ENCODE measurements around the gene RPL29.

Gene RPL29

GRCh38 chr3:52032702-52033408, 37.2 kb upstream of the RPL29 start:
- TF ChIP-seq ZFX (IDR thresholded peaks at IDR 0.05; ENCODE audit: borderline replicate concordance) (no peak), CTCF (IDR thresholded peaks at IDR 0.05) (no peak)
- H3K27ac ChIP-seq: no peak overlapping the region

GRCh38 chr3:52031896-52032295, 36.2 kb upstream of the RPL29 start:
- H3K27ac ChIP-seq: no peak overlapping the region
- no peak for TF ChIP-seq ZFX (IDR thresholded peaks at IDR 0.05; ENCODE audit: borderline replicate concordance)
- TF ChIP-seq CTCF (IDR thresholded peaks at IDR 0.05): no peak

GRCh38 chr3:52030714-52031310, 35.1 kb upstream of the RPL29 start:
- no peak for TF ChIP-seq CTCF (IDR thresholded peaks at IDR 0.05)
- no peak for TF ChIP-seq ZFX (IDR thresholded peaks at IDR 0.05; ENCODE audit: borderline replicate concordance)
- H3K27ac ChIP-seq: no peak overlapping the region

GRCh38 chr3:52029535-52029934, 33.8 kb upstream of the RPL29 start:
- TF ChIP-seq ZFX (IDR thresholded peaks at IDR 0.05; ENCODE audit: borderline replicate concordance) (no peak), CTCF (IDR thresholded peaks at IDR 0.05) (no peak)
- H3K27ac ChIP-seq: no peak overlapping the region

- TF ChIP-seq ZFX (IDR thresholded peaks at IDR 0.05; ENCODE audit: borderline replicate concordance) (no peak), CTCF (IDR thresholded peaks at IDR 0.05) (no peak)
- no peak overlapping the region for H3K27ac ChIP-seq
Observed at GRCh38 chr3:52029053-52029452, 33.4 kb upstream of the RPL29 start.

GRCh38 chr3:52028572-52028971, 32.9 kb upstream of the RPL29 start:
- no peak overlapping the region for H3K27ac ChIP-seq
- TF ChIP-seq ZFX (IDR thresholded peaks at IDR 0.05; ENCODE audit: borderline replicate concordance) (no peak), CTCF (IDR thresholded peaks at IDR 0.05) (no peak)

- H3K27ac ChIP-seq: no peak overlapping the region
- TF ChIP-seq ZFX (IDR thresholded peaks at IDR 0.05; ENCODE audit: borderline replicate concordance): no peak
- no peak for TF ChIP-seq CTCF (IDR thresholded peaks at IDR 0.05)
Observed at GRCh38 chr3:52026041-52026440, 30.3 kb upstream of the RPL29 start.

All from 22Rv1 (cell line).